ENCODE measurements around the gene GLT8D1. TPM values are rescaled to one million over a fixed set of nuclear protein-coding genes. Genes with fewer than 3 reads are reported as not detected.
"Not testable (repeated sequence)": the region's sequence is repeated elsewhere in the genome, so short reads cannot be mapped to it uniquely, and the experiment has no call there.

The GLT8D1 gene
- total RNA-seq, result 129 TPM
- 46.3 TPM for polyA plus RNA-seq

- Histone ChIP-seq H3K36me3 (ENCODE audit: insufficient read depth) (no peaks in the 10 kb centered on the region), H3K4me3 (ENCODE audit: low read depth, low read length) (peak within 1 kb of the TSS; percentile 90), H3K27ac (ENCODE audit: low read depth) (peak within 1 kb of the TSS; percentile 90), H3K4me1 (ENCODE audit: insufficient read depth) (no peaks in the 10 kb centered on the region)
- no peak for DNase-seq (ENCODE audit: extremely low spot score)
- WGBS, result under 1% methylated on average over 94 of the region's 94 CpGs
These were observed at the start of gene GLT8D1, which contains the start of gene SPCS1 for GRCh38 chr3:52705688-52706686. GLT8D1 (minus strand) TSS chr3:52705791; CDS start chr3:52700460, 5,331 bp downstream. SPCS1 (plus strand) TSS chr3:52706106; CDS start chr3:52706247, 141 bp downstream.

- DNase-seq (ENCODE audit: extremely low spot score), result no peak
- Histone ChIP-seq H3K4me3 (ENCODE audit: low read depth, low read length) (no peak overlapping the region), H3K36me3 (ENCODE audit: insufficient read depth) (peaks cover 4% of the 10 kb centered on the region), H3K4me1 (ENCODE audit: insufficient read depth) (no peaks in the 10 kb centered on the region), H3K27ac (ENCODE audit: low read depth) (no peak overlapping the region)
- 93% methylated on average over 4 of the region's 4 CpGs for WGBS
These were observed 48.8 kb upstream of the GLT8D1 start for GRCh38 chr3:52754373-52754772.

GRCh38 chr3:52752045-52752660 is 46.6 kb upstream of the GLT8D1 start:
- Histone ChIP-seq H3K4me1 (ENCODE audit: insufficient read depth) (no peaks in the 10 kb centered on the region), H3K27ac (ENCODE audit: low read depth) (no peak overlapping the region), H3K4me3 (ENCODE audit: low read depth, low read length) (no peak overlapping the region), H3K36me3 (ENCODE audit: insufficient read depth) (peaks cover 4% of the 10 kb centered on the region)
- DNase-seq (ENCODE audit: extremely low spot score), result no peak
- 84% methylated on average over 3 of the region's 3 CpGs for WGBS

- Histone ChIP-seq H3K36me3 (ENCODE audit: insufficient read depth) (peaks cover 12% of the 10 kb centered on the region), H3K4me3 (ENCODE audit: low read depth, low read length) (no peak overlapping the region), H3K4me1 (ENCODE audit: insufficient read depth) (no peaks in the 10 kb centered on the region), H3K27ac (ENCODE audit: low read depth) (no peak overlapping the region)
- DNase-seq (ENCODE audit: extremely low spot score), result no peak
- 92% methylated on average over 2 of the region's 2 CpGs for WGBS
These were observed 38.1 kb upstream of the GLT8D1 start for GRCh38 chr3:52743721-52744120.

GRCh38 chr3:52743152-52743551 is 37.6 kb upstream of the GLT8D1 start:
- Histone ChIP-seq H3K36me3 (ENCODE audit: insufficient read depth) (peaks cover 13% of the 10 kb centered on the region), H3K4me3 (ENCODE audit: low read depth, low read length) (no peak overlapping the region), H3K27ac (ENCODE audit: low read depth) (no peak overlapping the region), H3K4me1 (ENCODE audit: insufficient read depth) (no peaks in the 10 kb centered on the region)
- 84% methylated on average over 5 of the region's 5 CpGs for WGBS
- no peak for DNase-seq (ENCODE audit: extremely low spot score)

- H3K4me1 ChIP-seq (ENCODE audit: insufficient read depth), result no peaks in the 10 kb centered on the region
- peaks cover 15% of the 10 kb centered on the region for H3K36me3 ChIP-seq (ENCODE audit: insufficient read depth)
- H3K4me3 ChIP-seq (ENCODE audit: low read depth, low read length), result no peak overlapping the region
- H3K27ac ChIP-seq (ENCODE audit: low read depth), result no peak overlapping the region
- no peak for DNase-seq (ENCODE audit: extremely low spot score)
- WGBS, result 92% methylated on average over 3 of the region's 3 CpGs
These were observed 36.9 kb upstream of the GLT8D1 start for GRCh38 chr3:52742418-52743041.

- no peak for DNase-seq (ENCODE audit: extremely low spot score)
- 77% methylated on average over 1 of the region's 1 CpG for WGBS
- Histone ChIP-seq H3K4me3 (ENCODE audit: low read depth, low read length) (no peak overlapping the region), H3K36me3 (ENCODE audit: insufficient read depth) (peaks cover 9% of the 10 kb centered on the region), H3K27ac (ENCODE audit: low read depth) (no peak overlapping the region), H3K4me1 (ENCODE audit: insufficient read depth) (no peaks in the 10 kb centered on the region)
These were observed 34.1 kb upstream of the GLT8D1 start for GRCh38 chr3:52739730-52740129.

GRCh38 chr3:52733256-52733891 is 27.8 kb upstream of the GLT8D1 start:
- Histone ChIP-seq H3K27ac (ENCODE audit: low read depth) (no peak overlapping the region), H3K36me3 (ENCODE audit: insufficient read depth) (peaks cover 9% of the 10 kb centered on the region), H3K4me1 (ENCODE audit: insufficient read depth) (no peaks in the 10 kb centered on the region), H3K4me3 (ENCODE audit: low read depth, low read length) (no peak overlapping the region)
- 93% methylated on average over 10 of the region's 10 CpGs for WGBS
- no peak for DNase-seq (ENCODE audit: extremely low spot score)

GRCh38 chr3:52731590-52731989 is 26.0 kb upstream of the GLT8D1 start:
- H3K27ac ChIP-seq (ENCODE audit: low read depth), result no peak overlapping the region
- no peaks in the 10 kb centered on the region for H3K4me1 ChIP-seq (ENCODE audit: insufficient read depth)
- DNase-seq (ENCODE audit: extremely low spot score), result no peak
- no peak overlapping the region for H3K4me3 ChIP-seq (ENCODE audit: low read depth, low read length)
- H3K36me3 ChIP-seq (ENCODE audit: insufficient read depth), result peaks cover 7% of the 10 kb centered on the region
- 96% methylated on average over 14 of the region's 14 CpGs for WGBS

GRCh38 chr3:52730681-52731080 is 25.1 kb upstream of the GLT8D1 start:
- Histone ChIP-seq H3K4me3 (ENCODE audit: low read depth, low read length) (no peak overlapping the region), H3K36me3 (ENCODE audit: insufficient read depth) (peaks cover 7% of the 10 kb centered on the region), H3K4me1 (ENCODE audit: insufficient read depth) (no peaks in the 10 kb centered on the region), H3K27ac (ENCODE audit: low read depth) (no peak overlapping the region)
- no peak for DNase-seq (ENCODE audit: extremely low spot score)

- 81% methylated on average over 3 of the region's 3 CpGs for WGBS
- not testable (repeated sequence) for H3K4me1 ChIP-seq (ENCODE audit: insufficient read depth); H3K36me3 ChIP-seq (ENCODE audit: insufficient read depth); DNase-seq (ENCODE audit: extremely low spot score); H3K4me3 ChIP-seq (ENCODE audit: low read depth, low read length); H3K27ac ChIP-seq (ENCODE audit: low read depth)
These were observed 23.2 kb upstream of the GLT8D1 start for GRCh38 chr3:52728753-52729152.

GRCh38 chr3:52724511-52724910 is 18.9 kb upstream of the GLT8D1 start:
- Histone ChIP-seq H3K36me3 (ENCODE audit: insufficient read depth) (no peaks in the 10 kb centered on the region), H3K4me3 (ENCODE audit: low read depth, low read length) (no peak overlapping the region), H3K27ac (ENCODE audit: low read depth) (no peak overlapping the region), H3K4me1 (ENCODE audit: insufficient read depth) (no peaks in the 10 kb centered on the region)
- no peak for DNase-seq (ENCODE audit: extremely low spot score)
- whole genome bisulfite sequencing, result 100% methylated on average over 1 of the region's 1 CpG

GRCh38 chr3:52723935-52724334 is 18.3 kb upstream of the GLT8D1 start:
- H3K4me1 ChIP-seq (ENCODE audit: insufficient read depth), result no peaks in the 10 kb centered on the region
- WGBS, result 96% methylated on average over 5 of the region's 5 CpGs
- H3K36me3 ChIP-seq (ENCODE audit: insufficient read depth), result no peaks in the 10 kb centered on the region
- no peak overlapping the region for H3K4me3 ChIP-seq (ENCODE audit: low read depth, low read length)
- DNase-seq (ENCODE audit: extremely low spot score), result no peak
- no peak overlapping the region for H3K27ac ChIP-seq (ENCODE audit: low read depth)

Measured in urinary bladder (tissue), 4 donors.